Activated T-helper 9 cell treated with anti-CD3 and anti-CD28 coated beads, Interleukin-2, amount 50 U/mL, for 16 hours (primary cell): ENCODE results near the gene TECPR2.
"Not testable (repeated sequence)": the region's sequence is repeated elsewhere in the genome, so short reads cannot be mapped to it uniquely, and the experiment has no call there.

Experiments used
- DNase-seq: peaks from one replicate; pipeline ENCODE4 v3.0.0-alpha.2; 2020; ENCODE audit warnings: low read depth

TECPR2 gene

GRCh38 chr14:102509746-102510615, 147.2 kb downstream of the TECPR2 start, which contains the start of gene ANKRD9:
Gene ANKRD9 (minus strand): TSS chr14:102509776. CDS start chr14:102507889, 1,887 bp downstream.
- DNase-seq, result peak; percentile 85

GRCh38 chr14:102510616-102511520, 148.1 kb downstream of the TECPR2 start:
- DNase-seq, result no peak

- no peak for DNase-seq
Observed at GRCh38 chr14:102511538-102511937, 148.8 kb downstream of the TECPR2 start.

GRCh38 chr14:102512793-102513300, 150.1 kb downstream of the TECPR2 start:
- DNase-seq, result no peak

GRCh38 chr14:102513899-102514772, 151.4 kb downstream of the TECPR2 start:
- DNase-seq, result no peak

- DNase-seq, result no peak
Observed at GRCh38 chr14:102514987-102515733, 152.4 kb downstream of the TECPR2 start.

- DNase-seq, result peak; percentile 47
Observed at GRCh38 chr14:102516531-102517391, 154.0 kb downstream of the TECPR2 start.

GRCh38 chr14:102517392-102518062, 154.8 kb downstream of the TECPR2 start:
- DNase-seq, result no peak

- no peak for DNase-seq
Observed at GRCh38 chr14:102518063-102518648, 155.4 kb downstream of the TECPR2 start.

- not testable (repeated sequence) for DNase-seq
Observed at GRCh38 chr14:102519709-102520108, 157.0 kb downstream of the TECPR2 start.

- no peak for DNase-seq
Observed at GRCh38 chr14:102523200-102523568, 160.4 kb downstream of the TECPR2 start.

GRCh38 chr14:102523569-102524450, 161.1 kb downstream of the TECPR2 start:
- no peak for DNase-seq

- DNase-seq, result peak; percentile 90
Observed at GRCh38 chr14:102524451-102525218, 161.9 kb downstream of the TECPR2 start.

GRCh38 chr14:102525219-102525928, 162.6 kb downstream of the TECPR2 start:
- DNase-seq, result no peak

GRCh38 chr14:102525929-102526497, 163.3 kb downstream of the TECPR2 start:
- DNase-seq, result no peak
